IPS DF 4.7 (cell line): ENCODE data around the gene EGR4.
"Not testable (repeated sequence)": the region's sequence is repeated elsewhere in the genome, so short reads cannot be mapped to it uniquely, and the experiment has no call there.

Experiments used
- DNase-seq: peaks from one replicate; pipeline ENCODE4 v3.0.0-alpha.2; 2013; ENCODE audit warnings: low spot score; ENCODE audit errors: extremely low read depth

EGR4 gene

GRCh38 chr2:73263540-73264331, 29.6 kb downstream of the EGR4 start:
- no peak for DNase-seq

GRCh38 chr2:73262691-73263429, 30.5 kb downstream of the EGR4 start:
- DNase-seq = not testable (repeated sequence)

- no peak for DNase-seq
Observed at GRCh38 chr2:73262108-73262651, 31.2 kb downstream of the EGR4 start.

GRCh38 chr2:73260338-73260984, 32.9 kb downstream of the EGR4 start:
- DNase-seq = no peak

- no peak for DNase-seq
Observed at GRCh38 chr2:73259704-73260337, 33.5 kb downstream of the EGR4 start.

- no peak for DNase-seq
Observed at GRCh38 chr2:73259276-73259675, 34.1 kb downstream of the EGR4 start.

GRCh38 chr2:73258913-73259215, 34.5 kb downstream of the EGR4 start:
- no peak for DNase-seq

- no peak for DNase-seq
Observed at GRCh38 chr2:73258186-73258912, 35.0 kb downstream of the EGR4 start.

GRCh38 chr2:73257425-73258125, 35.8 kb downstream of the EGR4 start:
- no peak for DNase-seq

- no peak for DNase-seq
Observed at GRCh38 chr2:73257021-73257420, 36.3 kb downstream of the EGR4 start.

- DNase-seq = no peak
Observed at GRCh38 chr2:73256618-73256922, 36.8 kb downstream of the EGR4 start.

GRCh38 chr2:73255907-73256617, 37.3 kb downstream of the EGR4 start:
- no peak for DNase-seq

- no peak for DNase-seq
Observed at GRCh38 chr2:73255007-73255644, 38.2 kb downstream of the EGR4 start.

GRCh38 chr2:73254343-73255006, 38.9 kb downstream of the EGR4 start:
- no peak for DNase-seq

GRCh38 chr2:73253901-73254300, 39.4 kb downstream of the EGR4 start:
- no peak for DNase-seq

GRCh38 chr2:73253400-73253799, 39.9 kb downstream of the EGR4 start:
- no peak for DNase-seq

GRCh38 chr2:73252238-73253027, 40.9 kb downstream of the EGR4 start:
- DNase-seq = no peak
